Measurements from ENCODE around the gene B9D1. TPM values are rescaled to one million over a fixed set of nuclear protein-coding genes. Genes with fewer than 3 reads are reported as not detected.

Gene B9D1
- total and polyA plus RNA-seq, 8 donors = 10.9 to 22.8 (median 16.8) TPM; not detected in 2

- intact Hi-C loops (cut with DNase I; ENCODE audit: low total_unique reads) = no loop called here
Observed at GRCh38 chr17:19410091-19410490, 47.6 kb upstream of the B9D1 start.

GRCh38 chr17:19409509-19409908 lies 47.0 kb upstream of the B9D1 start:
- Histone ChIP-seq H3K27ac (no peak overlapping the region), H3K27me3 (peaks cover 0 to 25% (median 9%) of the 10 kb centered on the region in 3 donors), H3K9me3 (no peaks in the 10 kb centered on the region), H3K36me3 (no peaks in the 10 kb centered on the region), H3K4me1 (peaks cover 0 to 13% (median 8%) of the 10 kb centered on the region in 4 donors), H3K4me3 (no peak overlapping the region)
- intact Hi-C loops (cut with DNase I; ENCODE audit: low total_unique reads) = no loop called here
- DNase-seq = no peak
- no peak for TF ChIP-seq POLR2A (IDR thresholded peaks at IDR 0.05)
- no peak for TF ChIP-seq POLR2AphosphoS5 (IDR thresholded peaks at IDR 0.05)
- no peak for TF ChIP-seq EP300 (IDR thresholded peaks at IDR 0.05)
- TF ChIP-seq CTCF (IDR thresholded peaks at IDR 0.05) = no peak
- 73 to 82% (median 80%) methylated on average over 3 of the region's 3 CpGs for WGBS, 5 donors

More at GRCh38 chr17:19410091-19410490, 47.6 kb upstream of the B9D1 start:
- Histone ChIP-seq H3K27ac (no peak overlapping the region), H3K4me1 (peaks cover 0 to 13% (median 8%) of the 10 kb centered on the region in 4 donors), H3K9me3 (no peaks in the 10 kb centered on the region), H3K4me3 (no peak overlapping the region), H3K27me3 (peaks cover 0 to 31% (median 9%) of the 10 kb centered on the region in 3 donors), H3K36me3 (no peaks in the 10 kb centered on the region)
- 71 to 83% (median 75%) methylated on average over 6 of the region's 6 CpGs for WGBS, 5 donors
- no peak for DNase-seq
- no peak for TF ChIP-seq POLR2A (IDR thresholded peaks at IDR 0.05)
- no peak for TF ChIP-seq POLR2AphosphoS5 (IDR thresholded peaks at IDR 0.05)
- TF ChIP-seq EP300 (IDR thresholded peaks at IDR 0.05) = no peak
- TF ChIP-seq CTCF (IDR thresholded peaks at IDR 0.05) = no peak

- 88 to 93% (median 92%) methylated on average over 3 of the region's 3 CpGs for WGBS, 5 donors
- Histone ChIP-seq H3K36me3 (no peaks in the 10 kb centered on the region), H3K4me3 (no peak overlapping the region)
Observed at GRCh38 chr17:19409066-19409465, 46.5 kb upstream of the B9D1 start.

GRCh38 chr17:19408346-19408710 lies 45.8 kb upstream of the B9D1 start:
- Histone ChIP-seq H3K27me3 (peaks cover 0 to 24% (median 9%) of the 10 kb centered on the region in 3 donors), H3K4me3 (no peak overlapping the region), H3K4me1 (peaks cover 0 to 13% (median 8%) of the 10 kb centered on the region in 4 donors), H3K36me3 (no peaks in the 10 kb centered on the region), H3K9me3 (no peaks in the 10 kb centered on the region), H3K27ac (no peak overlapping the region)
- no peak for DNase-seq
- 86 to 98% (median 95%) methylated on average over 2 of the region's 2 CpGs for WGBS, 5 donors
- TF ChIP-seq EP300 (IDR thresholded peaks at IDR 0.05) (no peak), POLR2A (IDR thresholded peaks at IDR 0.05) (no peak), CTCF (IDR thresholded peaks at IDR 0.05) (no peak), POLR2AphosphoS5 (IDR thresholded peaks at IDR 0.05) (no peak)
- intact Hi-C loops (cut with DNase I; ENCODE audit: low total_unique reads) = no loop called here

More at GRCh38 chr17:19409066-19409465, 46.5 kb upstream of the B9D1 start:
- DNase-seq = no peak
- H3K27ac ChIP-seq = no peak overlapping the region
- intact Hi-C loops (cut with DNase I; ENCODE audit: low total_unique reads) = no loop called here
- no peaks in the 10 kb centered on the region for H3K9me3 ChIP-seq
- TF ChIP-seq POLR2AphosphoS5 (IDR thresholded peaks at IDR 0.05) (no peak), CTCF (IDR thresholded peaks at IDR 0.05) (no peak)
- H3K27me3 ChIP-seq = peaks cover 0 to 24% (median 9%) of the 10 kb centered on the region in 3 donors
- H3K4me1 ChIP-seq = peaks cover 0 to 13% (median 8%) of the 10 kb centered on the region in 4 donors

Data from stomach (tissue), 9 donors.